Activated CD4-positive, alpha-beta T cell treated with anti-CD3 and anti-CD28 coated beads, Interleukin-2, amount 50 U/mL, for 24 hours (primary cell): ENCODE data around the gene CCN5.
"Not testable (repeated sequence)": the region's sequence is repeated elsewhere in the genome, so short reads cannot be mapped to it uniquely, and the experiment has no call there.

Experiments
- DNase-seq, 2 donors: peaks; one replicate each; pipeline ENCODE4 v3.0.0-alpha.2; 2020; ENCODE audit warnings: low read depth in 1 of 2, low spot score in 1 of 2

CCN5 gene

DNA sequence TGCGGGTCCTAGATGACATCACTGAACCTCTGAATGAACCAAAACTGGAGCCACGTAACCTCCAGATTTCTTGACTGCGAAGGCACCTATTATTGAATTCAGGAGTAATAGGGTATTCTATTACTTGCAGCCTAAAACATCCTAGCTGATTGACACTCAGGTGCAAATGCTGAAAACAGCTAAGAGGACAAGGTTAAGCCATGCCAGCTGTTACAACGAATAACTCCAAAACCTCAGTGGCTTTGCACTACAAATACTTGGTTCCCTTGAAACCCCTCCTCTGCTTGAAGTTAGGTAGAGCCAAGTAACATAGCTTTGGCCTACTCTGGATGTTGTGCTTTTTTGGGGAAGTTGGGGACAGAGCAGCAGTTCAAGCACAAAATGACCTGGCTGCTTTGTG is 21.0 kb upstream of the CCN5 start:
- no peak for DNase-seq

DNA sequence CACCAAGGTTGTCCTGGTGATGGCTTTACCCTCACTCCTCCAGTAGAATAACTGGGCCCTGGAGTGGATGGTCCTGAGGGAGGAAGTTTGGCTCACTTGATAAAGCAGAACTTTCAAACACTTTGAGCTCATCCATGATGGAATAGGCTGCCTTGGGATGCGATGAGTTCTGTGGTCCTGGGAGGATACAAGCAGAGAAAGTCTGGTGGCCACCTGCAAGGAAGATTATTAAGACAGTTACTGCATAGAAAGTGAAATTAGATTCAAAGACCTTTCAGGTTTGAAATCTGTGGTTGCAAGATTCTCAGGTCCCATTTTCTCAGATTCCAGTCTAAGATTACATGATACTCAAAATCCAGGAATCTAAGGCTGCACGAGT is 19.9 kb upstream of the CCN5 start:
- no peak for DNase-seq

DNA sequence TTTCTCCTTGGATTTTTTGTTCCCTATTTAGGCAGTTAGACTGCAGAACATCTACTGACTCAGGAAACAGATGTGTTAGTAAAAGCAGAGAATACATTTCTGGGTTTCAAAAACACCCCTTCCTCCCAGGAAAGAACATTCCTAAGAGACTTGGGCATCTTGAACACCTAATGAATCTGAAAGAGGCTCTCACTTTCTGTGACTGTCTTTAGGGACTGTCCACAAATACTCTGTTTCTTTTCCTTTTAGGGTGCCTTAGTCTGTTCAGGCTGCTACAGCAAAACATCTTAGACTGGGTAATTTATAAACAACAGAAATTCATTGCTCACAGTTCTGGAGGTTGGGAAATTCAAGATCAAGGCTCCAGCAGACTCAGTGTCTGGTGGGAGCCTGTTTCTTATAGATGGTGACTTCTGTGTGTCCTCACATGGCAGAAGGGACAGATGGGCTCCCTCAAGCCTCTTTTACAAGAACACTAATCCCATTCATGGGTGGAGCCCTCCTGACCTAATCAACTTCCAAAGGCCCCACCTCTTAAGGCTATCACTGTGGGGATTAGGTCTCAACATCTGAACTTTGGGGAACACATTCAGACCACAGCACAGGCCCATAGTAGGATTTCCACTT is 19.4 kb upstream of the CCN5 start:
- DNase-seq: no peak

DNA sequence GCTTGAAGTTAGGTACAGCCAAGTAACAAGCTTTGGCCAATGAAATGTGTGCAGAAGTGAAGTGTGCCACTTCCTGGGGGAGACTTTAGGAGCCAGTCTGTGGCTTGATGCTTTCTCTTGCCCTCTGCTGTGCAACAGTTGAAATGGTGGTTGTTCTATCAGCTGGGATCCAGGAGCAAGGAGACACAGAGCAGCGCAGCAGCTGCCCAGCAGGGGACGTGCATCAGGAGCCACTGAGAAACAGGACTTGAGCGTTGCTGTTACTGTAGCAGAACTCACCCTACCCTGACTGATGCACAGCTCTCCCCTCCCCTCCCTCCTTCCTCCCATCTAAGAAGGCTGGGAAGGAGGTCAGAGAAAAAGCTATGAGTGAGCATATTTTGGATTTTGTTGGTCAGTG is 18.9 kb upstream of the CCN5 start:
- no peak for DNase-seq

DNA sequence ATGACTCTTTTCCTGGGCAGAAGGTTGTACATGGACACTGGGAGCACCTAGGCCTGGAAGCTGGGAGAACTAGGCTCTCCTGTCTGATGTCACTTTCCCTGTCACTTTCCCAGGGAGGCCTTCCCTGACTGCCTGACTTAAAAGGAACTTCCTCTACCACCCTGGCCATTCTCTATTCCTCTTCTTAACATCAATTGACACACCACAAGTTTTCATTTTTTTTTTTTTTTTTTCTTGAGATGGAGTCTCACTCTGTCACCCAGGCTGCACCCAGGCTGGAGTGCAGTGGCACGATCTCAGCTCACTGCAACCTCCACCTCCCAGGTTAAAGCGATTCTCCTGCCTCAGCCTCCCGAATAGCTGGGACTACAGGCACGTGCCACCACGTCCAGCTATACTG is 18.1 kb upstream of the CCN5 start:
- not testable (repeated sequence) for DNase-seq

DNA sequence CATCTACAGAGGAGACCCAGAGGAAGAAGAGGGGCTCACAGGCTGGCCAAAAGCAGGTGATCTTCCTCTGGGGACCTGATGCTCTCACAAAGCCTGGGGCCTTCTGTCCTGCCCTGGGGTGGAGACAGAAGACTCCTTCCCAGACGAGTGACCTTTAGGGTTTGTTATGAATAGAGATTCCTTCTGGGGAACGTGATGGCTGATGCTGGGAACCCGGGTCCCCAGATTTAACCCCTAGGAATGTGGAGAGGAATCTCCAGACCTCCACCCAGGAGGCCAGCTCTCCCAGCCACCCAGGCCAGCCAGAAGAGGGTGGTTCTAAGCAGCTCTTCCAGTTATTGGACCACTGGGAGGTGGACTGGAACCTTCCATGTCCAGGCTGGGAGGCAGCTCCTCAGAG is 16.8 kb upstream of the CCN5 start:
- no peak for DNase-seq

DNA sequence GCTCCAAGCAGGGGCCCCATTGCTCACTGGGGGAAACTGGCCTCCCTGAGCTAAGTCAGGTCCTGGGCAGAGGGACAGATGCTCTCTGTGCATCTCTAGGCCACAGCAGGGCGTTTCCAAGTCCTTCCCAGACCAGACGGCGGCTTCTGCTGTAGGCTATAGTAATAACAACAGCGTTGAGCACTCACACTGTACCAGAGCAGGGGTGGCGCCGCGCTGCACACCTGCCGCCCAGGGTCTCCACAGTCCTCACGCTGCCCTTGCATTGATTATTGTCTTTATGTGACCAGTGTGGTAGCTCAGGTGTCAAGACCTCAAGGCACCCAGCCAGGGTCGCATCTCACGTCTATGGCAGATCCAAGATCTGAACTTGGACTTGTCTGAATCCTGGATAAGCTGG is 14.9 kb upstream of the CCN5 start:
- DNase-seq: no peak

DNA sequence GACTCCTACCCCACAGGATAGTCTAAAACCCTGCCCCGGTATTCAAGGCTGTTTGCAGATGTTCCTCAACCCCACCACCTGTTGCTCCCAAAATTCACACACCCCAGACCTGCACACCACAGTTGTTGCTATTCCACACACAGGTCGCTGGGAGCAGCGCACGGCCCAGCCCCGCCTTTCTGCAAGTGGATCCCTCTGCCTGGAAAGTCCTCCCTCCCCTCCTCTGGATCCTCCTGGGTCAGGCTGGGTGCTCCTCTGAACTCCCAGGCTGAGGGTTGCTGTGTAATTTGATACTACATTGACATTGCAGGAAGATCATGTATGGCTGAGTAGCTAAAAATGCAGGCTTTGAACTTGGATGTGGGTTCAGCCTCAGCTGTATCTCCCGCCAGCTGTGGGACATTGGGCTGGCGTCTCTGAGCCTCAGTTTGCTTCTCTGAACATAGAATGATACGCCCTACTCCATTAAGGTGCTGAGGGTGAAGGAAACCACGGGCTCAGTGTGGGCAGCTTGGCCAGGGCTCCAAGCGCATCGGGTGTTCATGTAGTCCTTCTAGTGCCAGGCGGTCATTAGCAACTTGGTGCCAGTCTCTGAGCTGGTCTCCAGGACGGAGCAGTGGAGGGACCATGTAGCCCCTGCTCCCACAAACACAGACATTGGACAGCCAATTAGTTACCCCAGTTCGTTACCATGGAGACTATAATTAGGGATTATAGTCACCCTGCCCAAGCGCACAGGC is 13.9 kb upstream of the CCN5 start:
- DNase-seq: no peak

DNA sequence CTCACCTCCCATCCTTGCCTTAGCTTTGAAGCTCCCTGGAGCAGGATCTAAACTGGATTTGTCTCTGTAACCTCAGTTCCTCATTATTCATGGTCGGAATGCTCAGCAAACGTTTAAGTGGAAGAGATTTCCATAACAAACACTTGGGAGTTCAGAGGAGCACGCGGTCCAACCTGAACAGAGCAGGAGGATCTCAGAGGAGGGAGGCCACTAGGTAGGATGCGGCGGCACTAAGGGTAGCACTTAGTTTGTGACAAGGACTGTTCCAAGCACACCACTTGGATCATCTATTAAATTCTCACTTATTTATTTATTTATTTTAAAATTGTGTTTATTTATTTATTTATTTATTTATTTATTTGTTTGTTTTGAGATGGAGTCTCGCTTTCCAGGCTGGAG is 13.3 kb upstream of the CCN5 start:
- DNase-seq: no peak

DNA sequence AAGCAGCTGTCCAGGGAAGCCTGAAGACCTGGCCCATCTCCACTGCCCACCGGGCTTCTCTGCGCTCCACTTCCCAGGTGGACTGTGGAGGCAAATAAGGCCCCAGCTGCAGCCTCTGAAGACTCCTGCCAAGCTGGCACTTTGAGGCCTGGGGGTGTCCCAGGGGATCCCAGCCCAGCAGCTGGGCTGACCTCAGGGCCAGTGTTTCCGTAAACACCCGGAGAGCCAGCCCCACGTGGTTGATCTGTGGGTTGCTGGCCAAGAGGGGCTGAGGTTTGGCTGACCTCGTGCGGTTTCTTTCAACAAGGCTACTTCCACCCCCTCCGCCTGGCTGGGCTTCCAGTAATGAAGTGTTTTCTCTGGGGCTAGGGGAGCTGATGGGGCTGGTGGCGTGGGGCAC is 12.4 kb upstream of the CCN5 start:
- DNase-seq: no peak

DNA sequence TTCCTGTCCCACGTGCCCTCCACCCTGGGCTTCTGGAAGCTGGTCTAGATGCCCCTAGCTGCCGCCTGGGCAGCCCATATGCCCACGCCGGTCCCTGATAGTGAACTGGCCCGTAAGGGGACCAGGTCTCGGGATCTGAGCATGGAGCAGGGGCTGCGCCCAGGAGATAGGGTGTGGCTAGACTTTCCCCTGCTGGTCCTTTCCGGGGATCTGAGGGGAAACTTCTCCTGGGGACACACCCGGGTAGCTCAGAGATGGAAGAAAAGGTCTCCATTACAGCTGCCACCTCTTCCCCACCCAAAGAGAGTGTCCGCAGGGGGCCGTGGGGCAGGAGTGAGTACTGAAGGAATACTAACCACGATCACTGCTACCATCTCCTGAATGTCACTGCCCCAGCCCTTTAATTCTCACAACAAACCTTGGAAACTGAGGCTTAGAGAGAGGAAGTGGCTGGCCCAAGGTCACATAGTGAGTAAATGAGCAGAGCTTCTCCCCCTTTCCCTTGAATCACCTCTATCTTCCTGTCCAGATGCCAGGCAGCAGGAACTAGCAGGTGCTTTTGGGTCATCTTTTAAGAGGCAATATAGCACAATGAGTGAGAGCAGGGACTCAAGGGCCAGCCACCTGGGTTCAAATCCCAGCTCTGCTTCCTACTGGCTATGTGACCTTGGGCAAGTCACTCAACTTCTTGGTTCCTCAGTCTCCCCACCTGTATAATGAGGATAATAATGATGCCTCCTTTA is 11.8 kb upstream of the CCN5 start:
- DNase-seq: no peak

DNA sequence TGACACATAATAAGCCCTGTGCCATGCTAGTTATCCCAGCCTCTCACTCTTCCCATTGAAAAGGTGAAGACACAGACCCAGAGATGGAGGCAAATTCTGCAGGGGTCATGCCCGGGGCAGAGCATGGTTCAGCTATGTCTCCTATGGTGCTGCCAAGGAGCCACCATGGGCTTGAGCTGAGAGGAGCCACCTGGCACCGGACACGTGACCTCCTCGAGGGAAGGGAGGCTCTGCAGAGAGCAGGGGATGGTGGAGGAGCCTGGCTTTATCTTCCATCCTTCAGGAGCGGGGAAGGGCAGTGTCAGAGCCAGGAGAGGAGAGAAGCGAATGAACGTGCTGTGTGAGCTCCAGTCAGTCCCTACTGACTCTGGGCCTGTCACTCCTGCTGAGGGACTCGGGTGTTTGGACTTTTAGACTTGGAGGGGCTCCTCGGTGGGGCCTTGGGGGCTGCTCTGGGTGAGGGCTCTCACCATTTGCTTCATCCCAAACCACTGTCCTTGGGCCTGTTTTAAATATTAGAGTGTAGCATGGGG is 11.1 kb upstream of the CCN5 start:
- no peak for DNase-seq

DNA sequence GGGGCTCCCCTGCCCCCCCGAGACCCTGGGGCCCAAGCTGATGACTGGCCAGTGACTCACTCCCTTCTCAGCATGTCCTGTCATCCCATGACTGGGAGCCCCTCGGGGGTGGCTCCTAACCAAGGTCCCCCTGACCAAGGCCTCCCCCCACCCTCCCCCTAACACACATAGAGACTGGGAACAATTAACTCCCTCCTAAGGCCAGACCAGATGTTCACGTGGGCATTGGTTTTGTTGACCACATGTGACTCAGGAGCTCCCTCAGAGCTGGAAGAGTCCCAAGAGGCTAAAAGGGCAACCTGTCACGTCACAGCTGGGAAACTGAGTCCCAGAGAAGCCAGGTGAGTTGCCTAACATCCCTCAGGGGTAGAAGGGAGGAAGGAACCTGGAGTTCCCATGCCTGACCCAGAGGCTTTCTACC is 10.6 kb upstream of the CCN5 start:
- no peak for DNase-seq

DNA sequence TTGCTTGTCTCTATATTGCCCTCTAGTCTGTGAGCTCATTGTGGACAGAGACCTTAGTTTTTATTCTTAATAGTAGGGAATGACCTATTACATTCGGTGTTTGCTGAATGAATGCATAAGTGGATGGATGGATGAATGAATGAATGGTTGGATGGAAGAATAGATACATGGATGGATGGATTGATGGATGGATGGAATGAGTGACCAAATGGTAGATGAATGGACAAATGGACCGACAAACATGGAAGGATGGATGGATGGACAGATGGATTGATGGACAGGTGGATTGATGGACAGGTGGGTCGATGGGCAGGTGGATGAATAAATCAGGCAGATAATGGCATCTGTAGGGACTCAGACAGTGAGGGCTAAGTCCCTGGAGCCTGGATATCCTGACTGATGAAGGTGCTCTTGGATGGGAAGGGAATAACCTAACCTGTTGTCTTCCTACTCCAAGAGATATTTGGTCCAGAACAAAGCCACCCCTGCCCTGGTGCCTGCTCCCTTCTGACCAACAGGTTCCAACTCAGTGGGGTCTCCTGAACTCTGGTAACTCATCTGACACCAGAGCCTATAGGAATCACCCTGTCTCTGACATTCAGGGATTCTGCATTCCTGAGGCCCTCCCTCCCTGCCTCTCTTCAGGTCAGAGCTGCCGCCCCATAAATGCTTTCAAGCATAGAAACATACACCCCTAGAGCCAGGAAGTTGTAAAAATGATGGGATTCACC is 9.6 kb upstream of the CCN5 start:
- DNase-seq: no peak

DNA sequence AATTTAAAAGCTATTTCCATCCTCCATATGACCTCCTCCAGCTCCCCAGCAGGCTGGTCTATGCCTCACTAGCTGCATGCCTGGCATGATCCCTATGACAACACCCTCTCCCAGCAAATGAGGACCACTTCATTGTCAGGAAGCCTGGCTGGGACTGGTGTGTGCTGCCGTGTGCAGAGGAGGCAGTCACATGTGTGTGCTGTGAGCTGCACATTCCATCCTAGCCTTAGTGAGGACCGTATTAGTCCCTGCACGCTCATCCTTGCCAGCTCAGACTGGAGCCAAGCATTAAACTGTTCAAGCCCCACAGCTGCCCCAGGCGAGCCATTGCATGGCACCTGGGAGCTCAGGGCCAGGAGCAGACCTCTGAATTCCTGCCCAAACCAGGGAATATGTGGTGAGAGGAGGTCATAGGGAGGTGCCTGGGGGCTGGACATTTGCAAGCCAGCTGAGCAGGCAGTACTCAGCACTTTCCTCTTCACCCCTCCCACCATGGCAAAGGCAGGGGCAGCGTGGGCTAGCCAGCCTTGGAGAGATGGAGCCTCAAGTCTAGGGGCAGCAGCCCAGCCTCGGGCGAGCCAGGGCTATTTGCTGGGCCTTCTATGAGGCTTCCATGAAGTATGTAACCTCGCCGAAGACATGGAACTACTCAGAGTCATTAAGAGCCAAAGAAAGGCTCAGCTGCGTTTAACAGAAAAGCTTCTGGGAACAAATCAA is 8.7 kb upstream of the CCN5 start:
- DNase-seq: no peak

DNA sequence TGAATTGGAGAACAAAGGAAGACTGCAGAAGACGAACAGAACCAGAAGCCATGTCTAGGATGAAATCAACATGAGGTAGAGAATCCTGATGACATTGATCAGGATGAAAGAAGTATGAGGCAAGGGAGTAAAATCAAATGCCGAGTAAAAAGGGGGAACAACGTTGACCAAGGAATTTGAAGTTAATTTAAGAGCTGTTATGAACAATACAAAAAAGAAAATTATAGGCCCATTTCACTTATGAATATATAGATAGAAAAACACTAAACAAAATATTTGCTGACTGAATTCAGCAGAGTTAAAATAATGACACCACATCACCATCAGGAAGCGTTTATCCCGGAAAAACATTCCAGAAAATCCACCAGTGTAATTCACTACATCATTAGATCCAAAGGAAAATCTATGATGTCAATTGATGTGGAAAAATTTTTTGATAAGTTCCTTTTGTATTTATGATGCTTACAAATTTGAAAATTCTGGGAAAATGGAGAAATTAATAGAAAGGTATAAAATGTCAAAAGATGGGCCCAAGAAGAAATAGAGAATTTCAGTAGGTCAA is 8.1 kb upstream of the CCN5 start:
- no peak for DNase-seq

DNA sequence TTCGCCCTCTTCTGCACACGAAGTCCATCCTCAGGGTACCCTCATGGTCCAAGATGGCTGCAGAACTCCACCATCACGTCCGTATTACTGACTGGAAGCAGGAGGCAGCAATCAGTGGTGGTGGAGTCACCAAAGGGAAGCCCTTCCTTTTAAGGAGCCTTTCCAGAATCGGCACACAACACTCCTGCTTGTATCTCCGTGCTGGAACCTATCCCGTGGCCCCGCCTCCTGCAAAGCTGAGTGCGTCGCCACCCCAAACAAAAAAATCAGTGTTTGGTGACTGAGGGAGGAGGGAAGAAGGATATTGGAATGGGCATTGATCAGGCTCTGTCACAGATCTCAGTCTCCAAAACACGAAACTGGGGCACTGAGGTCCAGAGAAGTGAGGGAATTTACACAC is 5.8 kb upstream of the CCN5 start:
- no peak for DNase-seq

DNA sequence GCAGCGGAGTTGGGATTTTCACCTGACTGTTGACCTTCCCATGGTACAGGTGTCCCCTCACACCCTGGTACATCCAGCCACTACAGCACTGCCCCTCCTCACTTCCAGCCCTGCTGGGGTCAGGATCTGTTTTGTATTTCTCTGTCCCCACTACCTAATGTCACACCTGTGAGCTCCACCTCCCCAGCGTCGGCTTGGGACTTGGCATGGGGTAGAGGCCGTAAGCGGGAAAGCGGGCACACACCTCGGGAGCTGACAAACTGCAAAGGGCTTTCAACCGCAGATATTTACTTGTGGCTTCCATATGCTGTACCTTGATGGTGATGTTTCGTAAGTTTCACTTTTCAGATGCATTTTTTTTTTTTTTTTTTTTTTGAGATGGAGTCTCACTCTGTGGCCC is 5.4 kb upstream of the CCN5 start:
- DNase-seq: no peak

DNA sequence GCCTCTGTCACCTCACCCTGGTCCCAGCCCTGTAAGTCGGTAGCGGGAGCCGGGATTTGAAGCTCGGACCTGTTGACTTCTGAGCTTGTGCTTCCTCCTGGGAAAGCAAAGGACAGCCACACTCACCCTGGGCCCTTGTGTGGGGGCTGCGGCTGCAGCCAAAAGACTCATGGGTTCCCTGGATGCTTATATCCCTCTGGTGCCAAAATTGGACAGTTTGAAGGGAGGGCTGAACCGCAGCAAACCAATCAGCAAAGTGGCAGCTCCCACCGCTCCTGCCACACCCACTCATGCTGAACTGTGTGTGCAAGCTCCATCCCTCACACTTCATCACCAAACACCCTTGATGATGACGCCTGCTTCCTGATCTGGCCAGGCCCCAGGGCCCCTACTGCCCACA is 3.9 kb upstream of the CCN5 start:
- no peak for DNase-seq

DNA sequence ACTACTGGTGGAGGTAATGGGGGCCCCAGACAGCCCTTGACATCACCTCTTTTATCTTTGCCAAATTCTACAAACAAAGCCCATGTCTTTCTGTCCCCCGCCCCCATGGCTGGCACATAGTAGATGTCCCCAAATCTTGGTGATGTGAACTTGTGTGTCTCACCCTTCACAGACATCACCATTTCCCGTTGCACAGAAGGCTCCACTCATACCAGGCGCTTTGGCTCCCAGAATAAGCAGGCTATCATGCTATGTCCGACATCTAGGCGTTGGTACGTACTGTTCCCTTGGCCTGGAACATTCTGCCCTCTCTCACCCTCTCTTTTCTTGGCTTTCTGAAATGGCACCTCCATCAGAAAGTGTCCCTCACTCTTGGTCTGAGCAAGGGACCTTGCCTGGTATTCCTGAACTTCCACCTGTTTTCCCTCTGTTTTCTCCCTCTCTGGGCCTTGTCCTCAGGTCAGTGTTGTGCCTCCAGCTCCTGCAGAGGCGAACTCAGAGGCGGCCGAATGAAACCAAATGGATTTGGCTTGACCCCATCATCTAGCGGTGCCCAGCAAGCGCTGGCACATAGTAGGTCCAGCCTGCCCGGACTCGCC is 968 bp upstream of the CCN5 start:
- DNase-seq: no peak
